DMS53 (cell line): ENCODE results near the gene EIF5AL1.
"Not testable (repeated sequence)": the region's sequence is repeated elsewhere in the genome, so short reads cannot be mapped to it uniquely, and the experiment has no call there.

Experiments used
- DNase-seq: peaks from one replicate; lab custom pipeline; 2025; lab: John Stamatoyannopoulos, UW

The EIF5AL1 gene

DNA sequence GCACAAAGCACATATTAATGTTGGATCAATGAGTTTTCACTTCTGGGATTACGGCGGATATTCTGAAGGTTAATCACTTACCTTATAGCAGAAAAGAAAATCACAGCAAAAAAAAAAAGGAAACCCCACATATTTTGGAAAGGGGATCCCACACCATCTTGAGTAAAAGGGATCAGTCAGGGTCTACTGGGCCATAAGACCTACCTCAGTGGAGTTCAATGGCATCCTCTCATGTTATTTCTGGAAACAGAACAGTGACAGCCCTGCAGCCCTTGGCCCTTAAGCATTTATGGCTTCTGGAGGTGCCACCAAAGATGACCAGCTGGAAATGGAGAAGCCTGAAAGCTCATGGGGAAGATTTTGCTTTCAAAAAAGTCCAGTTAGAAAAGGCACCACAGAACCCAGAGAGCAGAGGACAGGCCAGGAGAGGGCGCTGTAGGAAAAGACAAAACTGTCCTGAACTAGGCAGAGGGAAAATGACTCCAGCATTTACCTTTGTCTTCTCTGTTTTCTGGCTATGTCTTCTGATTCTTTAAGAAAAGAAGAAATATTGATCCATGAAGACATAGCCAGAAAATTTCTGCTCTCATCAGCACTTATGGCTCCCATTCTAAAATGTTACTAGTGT is 2.9 kb upstream of the EIF5AL1 start:
- not testable (repeated sequence) for DNase-seq

DNA sequence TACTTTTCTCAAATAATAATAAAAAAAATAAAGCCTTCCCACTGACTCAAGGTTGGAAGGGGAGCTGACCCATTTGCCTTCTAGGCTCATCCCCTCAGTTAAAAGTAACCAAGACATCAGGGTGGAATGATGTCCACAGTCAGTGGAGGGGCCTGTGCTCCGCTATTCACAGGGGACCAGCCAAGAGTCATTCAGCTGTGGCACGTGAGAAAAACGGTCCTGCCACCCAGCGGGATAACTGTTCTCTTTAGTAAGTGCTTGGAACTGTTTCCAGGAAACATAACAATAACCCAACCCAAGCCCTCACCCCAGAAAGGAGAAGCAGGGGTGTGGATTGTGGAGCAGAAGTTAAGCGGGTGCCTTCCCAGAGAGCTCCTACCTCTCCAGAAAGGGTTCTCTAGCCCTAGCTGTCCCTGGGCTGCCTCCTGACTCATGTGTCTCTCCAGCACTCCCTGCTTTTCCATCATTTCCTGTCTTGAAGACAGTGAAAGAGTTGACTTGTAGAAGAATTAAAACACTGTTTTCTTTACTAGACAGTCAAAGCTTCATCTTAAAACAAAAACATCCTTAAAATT is 2.3 kb upstream of the EIF5AL1 start:
- DNase-seq: not testable (repeated sequence)

DNA sequence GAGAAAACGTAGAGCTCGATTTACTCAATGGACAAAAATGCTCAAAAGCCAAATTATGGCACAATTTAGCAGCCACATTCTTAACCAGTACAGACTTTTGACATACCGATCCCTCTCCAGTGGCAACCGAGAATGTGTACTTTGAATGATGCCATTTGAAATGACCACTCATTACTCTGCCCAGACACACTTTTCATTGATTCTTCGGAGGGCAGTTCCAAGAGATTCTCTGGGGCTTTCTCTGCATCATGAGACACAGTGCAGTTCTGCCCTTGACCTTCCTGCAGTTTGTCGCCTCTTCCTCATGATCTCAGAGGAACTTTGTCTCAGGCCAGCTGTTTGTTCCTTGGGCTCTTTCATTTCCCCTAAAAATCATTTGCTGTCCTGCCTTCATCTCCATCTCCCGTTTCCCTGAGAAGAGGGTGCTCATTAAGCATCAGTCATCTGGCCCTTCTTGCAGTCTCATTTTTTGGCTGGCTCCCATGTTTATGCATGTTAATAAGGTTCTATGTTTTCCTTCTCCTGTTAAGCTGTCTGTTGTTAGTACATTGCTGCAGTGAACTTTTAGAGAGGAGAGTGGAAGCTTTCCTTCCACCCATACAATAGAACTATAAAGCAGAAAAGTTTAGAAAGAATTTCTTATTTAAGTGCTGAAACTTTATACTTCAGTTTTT is 4.3 kb downstream of the EIF5AL1 start:
- not testable (repeated sequence) for DNase-seq

DNA sequence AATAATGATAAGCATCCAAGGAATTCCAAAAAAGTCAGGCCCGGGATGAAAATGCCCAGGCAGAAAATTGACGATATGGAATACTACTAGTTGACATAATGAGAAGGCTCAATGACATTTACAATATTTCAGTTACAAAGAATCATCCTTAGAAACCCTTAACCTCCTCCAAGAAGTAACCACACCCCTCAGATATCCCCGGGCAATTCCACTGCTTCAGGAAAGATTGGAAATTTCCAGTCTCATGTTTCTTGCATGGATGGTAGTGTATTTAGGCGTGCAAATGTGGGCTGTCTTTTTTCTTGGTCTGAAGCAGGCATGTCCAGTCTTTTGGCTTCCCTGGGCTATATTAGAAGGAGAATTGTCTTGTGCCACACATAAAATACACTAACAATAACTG is 5.2 kb downstream of the EIF5AL1 start:
- DNase-seq: not testable (repeated sequence)

DNA sequence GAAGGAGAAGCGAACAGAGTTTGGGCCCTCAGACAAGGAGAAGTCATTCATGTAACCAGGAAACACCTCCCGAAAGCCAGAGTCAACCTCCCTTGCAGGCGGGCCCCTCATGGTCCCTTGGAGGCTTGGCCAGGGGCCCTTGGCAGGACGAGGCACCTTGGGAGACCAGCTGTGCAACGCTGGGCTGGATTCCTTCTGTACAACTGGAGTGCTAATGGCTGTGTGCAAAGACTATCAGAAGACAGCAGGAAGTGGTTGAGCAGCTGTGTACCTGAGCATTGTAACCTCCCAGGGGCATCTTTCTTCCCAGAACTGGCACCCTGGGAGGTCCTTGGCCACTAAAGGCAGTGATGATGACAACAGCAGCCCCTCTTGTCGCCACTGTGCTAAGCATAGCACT is 9.4 kb downstream of the EIF5AL1 start:
- DNase-seq: not testable (repeated sequence)

DNA sequence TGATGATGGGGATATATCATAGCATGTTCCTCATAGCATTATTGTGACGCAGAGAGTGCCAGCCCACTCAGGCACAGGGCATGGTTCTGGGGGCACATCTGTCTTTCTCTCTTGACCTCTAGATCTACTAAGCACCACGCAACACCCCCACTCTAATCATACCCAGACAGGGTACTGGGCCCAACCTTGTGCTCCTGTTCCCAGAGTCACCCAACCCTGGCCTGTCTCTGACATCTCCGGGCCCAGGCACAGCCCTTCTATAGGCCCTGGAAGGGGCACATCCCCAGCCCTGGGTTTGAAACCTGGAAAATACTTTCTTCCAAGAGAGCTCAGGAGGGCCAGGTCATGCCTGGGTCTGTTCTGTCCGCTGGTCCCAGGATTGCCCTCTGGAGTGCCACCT is 10.1 kb downstream of the EIF5AL1 start:
- not testable (repeated sequence) for DNase-seq

DNA sequence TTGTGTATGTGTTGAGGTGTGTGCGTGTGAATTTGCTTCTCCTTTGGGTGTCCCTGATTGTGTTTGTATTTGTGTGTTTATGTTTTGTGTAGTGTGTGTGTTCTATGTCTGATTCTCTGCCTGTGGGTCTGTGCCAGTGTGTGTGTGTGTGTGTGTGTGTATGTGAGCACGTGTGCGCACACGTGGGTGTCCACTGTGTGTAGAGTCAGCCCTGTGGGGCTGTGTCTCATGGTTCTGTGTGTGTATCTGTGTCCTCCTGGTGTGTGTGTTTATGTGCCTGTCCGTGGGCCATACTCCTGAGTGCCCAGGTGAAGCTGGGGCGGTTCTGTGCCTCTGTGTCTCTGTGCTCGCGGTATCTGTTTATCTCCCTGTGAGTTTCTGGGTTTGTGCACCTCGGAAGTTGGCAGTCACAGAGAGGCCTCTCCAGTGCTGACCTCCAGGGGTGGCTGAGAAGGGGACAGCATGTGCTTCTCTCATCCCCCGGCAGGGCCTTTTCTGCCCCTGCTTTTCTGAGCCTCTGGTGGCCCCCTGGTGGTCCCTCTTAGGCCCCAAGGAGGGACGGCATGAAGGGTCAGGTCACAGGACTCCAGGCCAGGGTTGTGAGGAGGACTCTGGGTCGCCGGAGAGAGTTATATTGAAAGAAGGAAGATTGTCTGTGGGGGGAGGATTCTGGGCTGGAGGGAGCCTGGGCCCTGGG is 11.0 kb downstream of the EIF5AL1 start:
- DNase-seq: not testable (repeated sequence)

DNA sequence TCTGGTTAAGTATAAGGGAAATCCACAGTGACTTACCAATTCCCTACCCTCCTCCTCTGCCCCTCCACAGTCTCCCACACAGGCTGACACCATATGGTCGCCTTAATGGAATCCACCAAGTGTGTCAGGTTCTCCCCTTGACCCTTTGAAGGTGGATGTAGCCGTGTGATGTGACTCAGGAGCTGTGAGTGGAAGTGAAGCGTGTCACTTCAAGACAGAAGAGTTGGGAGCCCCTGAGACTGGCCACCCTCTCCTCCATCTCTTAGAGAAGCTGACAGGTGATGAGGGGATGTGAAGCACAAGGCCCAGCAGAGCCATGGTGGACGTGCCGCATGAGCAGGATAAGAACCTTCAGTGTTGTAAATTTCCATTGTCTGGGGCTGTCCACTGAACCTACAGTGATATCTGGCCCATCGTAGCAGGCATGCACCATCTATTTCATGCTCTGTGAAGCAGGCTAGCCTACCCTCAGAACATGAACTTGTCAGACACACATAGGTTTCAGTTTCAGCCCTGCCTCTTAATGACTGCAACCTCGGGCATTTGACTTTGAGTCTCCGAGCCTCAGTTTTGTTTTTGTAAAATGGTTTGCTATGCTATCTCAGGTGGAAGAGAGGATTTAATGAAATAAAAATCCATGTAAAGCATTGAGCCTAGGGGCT is 12.8 kb downstream of the EIF5AL1 start:
- DNase-seq: not testable (repeated sequence)

DNA sequence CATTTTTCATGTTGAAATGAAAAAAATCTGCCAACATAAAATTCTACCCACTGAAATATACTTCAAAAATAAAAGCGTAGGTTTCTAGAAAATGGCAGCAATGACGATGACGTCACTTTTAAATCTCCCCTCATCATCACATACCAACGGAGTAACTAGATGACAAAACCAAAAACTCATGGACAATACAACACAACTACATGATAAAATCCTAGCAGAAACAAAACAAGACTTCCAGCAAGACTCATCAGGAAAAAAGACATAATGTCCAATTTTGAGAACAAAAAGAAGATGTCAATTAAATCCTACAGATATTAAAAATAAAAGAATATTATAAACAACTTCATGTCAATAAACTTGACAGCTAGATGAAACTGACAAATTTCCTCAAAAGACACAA is 15.9 kb downstream of the EIF5AL1 start:
- DNase-seq: not testable (repeated sequence)

DNA sequence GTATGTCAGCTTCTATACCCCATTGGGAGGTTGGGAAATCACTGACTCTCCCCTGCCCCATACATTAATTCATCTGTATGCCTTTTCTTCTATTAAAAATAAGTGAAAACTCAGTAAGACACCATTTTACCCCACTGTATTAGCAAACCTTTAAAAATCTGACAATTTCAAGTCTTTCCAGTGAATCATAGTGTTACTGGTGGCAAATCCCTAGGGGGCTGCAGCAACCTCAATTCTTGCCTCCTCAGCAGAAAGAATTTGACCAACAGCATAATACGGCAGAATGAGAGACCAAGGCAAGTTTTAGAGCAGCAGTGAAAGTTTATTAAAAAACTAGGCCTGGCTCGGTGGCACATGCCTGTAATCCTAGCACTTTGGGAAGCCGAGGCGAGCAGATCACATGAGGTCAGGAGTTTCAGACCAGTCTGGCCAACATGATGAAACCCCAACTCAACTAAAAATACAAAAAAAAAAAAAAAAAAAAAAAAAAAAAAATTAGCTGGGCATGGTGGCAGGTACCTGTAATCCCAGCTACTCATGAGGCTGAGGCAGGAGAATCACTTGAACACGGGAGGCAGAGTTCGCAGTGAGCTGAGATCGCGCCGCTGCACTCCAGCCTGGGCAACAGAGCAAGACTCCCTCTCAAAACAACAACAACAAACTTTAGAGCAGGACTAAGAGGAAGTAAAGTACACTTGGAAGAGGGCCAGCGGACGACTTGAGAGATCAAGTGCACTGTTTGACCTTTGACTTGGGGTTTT is 21.0 kb downstream of the EIF5AL1 start:
- DNase-seq: not testable (repeated sequence)

DNA sequence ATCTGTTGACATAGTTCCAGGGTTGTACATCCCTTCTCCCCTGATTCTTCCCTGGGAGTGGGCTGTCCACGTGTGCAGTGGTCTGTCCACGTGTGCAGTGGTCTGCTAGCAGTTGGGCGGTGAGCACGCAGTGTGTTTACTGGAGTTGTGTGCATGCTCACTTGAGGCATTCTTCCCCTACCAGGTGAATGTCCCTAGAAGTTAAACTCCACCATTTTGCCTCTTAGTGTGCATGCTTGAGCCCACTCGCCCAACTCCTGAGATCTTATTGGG is 21.5 kb downstream of the EIF5AL1 start:
- not testable (repeated sequence) for DNase-seq

DNA sequence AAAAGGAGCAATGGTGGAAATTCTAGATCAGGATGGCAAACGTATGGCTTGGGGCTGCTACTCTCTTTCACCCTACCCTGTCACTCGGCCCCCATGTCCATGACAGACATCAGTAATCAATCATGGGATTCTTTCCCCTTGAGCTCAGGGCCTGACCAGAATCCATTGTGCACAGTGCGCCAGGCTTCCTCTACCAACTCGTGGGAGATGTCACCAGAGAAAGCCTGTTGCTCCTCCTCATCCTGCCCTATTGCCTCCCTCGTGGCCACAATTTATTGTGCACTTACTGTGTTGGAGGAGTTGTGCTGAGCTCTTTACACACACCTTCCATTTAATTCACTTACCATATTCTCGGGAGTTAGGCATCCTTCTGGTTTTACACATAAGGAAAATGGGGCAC is 26.0 kb downstream of the EIF5AL1 start:
- DNase-seq: not testable (repeated sequence)

DNA sequence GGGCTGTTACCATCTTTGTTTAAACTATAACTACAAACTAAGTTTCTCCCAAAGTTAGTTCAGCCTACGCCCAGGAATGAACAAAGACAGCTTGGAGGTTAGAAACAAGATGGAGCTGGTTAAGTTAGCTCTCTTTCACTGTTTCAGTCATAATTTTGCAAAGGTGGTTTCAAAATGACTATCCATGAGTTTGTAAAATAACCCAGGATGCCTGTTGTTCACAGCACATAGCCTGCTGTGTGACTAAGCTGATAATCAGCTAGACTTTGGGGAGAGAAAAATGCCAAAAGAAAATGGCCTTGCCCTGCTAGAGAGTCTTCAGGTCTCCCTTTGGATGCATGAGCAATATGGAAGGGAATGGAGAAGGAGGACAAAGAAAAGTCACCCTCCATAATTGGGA is 28.6 kb downstream of the EIF5AL1 start:
- not testable (repeated sequence) for DNase-seq

DNA sequence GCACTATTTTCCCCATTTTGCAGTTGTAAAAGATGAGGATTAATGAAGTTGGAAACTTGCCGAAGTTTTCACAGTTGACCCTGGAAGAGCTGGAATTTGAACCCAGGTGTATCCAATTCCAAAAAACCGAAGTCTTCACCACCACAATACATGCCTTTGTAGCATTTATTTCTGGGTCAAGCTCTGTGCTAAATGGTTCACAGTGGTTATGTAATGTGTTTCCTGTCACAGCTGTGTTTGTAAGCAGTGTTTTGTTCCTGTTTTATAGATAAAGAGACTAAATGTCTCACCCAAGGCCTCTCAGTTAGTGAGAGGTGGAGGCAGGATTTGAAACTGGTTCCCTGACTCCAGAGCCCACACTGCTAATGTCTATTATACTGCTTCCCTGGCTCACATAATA is 30.3 kb downstream of the EIF5AL1 start:
- no peak for DNase-seq

DNA sequence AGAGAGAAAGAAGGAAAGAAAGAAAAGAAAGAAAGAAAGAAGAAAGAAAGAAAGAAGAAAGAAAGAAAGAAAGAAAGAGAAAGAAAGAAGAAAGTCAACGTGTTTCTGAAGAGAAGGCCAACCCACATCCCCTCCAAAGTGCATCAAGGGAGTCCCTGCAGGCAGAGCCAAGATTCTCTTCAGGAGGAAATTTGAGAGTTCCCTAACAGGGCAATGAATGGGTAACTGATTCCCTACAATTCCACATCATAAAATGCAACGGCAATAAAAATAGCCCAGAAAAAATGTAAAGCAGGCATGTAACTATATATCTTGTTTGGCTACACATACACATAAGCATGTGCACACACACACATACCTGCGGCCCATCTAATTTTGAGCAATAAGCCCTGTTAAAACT is 32.1 kb downstream of the EIF5AL1 start:
- not testable (repeated sequence) for DNase-seq

DNA sequence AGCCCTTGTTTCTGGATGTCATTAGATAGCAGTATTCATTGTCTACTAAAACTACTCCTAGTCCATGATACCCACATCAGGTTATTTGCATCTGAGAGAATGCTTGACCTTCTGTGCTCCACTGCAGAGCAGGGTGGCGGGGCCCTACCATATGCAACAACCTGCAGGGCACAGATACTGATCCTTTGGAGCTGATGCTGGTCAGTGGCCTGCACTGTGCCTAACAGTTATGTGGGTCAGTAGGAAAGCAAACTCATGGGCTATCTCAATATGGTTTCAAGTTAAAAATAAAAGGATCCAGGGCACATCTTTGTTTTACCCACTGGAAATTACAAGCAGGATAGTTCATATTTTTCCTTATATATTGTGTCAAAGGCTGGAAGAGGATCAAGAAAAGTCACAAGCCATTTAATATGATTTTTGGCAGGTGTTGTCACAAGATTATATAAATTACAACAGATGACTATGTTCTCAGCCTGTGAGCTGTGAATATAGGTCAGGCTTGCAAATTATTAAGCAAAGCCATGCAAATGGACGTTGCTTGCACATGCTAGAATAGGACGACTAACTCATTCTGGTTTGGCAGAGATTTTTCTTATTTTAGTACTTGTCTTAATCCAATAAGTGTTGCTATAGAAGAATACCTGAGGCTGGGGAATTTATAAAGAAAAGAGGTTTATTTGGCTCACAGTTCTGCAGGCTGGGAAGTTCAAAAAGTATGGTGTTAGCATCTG is 32.8 kb downstream of the EIF5AL1 start:
- not testable (repeated sequence) for DNase-seq

DNA sequence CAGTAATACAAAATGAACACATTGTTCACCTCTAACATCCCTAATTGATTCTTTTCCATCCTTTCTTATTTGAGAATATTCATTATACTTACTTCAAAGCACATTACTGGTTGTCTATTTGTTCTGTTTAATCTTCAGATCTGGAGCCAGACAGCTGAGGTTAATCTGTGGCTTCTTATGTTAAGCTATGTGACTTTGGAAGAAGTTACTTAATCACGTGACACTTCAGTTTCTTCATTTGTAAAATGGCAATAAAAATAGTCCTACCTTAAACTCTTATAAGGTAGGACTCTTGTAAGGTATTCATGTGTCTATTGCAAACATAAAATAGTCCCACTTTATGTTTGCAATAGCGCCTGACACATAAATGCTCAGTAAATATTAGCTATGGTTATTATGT is 34.8 kb downstream of the EIF5AL1 start:
- DNase-seq: peak; percentile 78

DNA sequence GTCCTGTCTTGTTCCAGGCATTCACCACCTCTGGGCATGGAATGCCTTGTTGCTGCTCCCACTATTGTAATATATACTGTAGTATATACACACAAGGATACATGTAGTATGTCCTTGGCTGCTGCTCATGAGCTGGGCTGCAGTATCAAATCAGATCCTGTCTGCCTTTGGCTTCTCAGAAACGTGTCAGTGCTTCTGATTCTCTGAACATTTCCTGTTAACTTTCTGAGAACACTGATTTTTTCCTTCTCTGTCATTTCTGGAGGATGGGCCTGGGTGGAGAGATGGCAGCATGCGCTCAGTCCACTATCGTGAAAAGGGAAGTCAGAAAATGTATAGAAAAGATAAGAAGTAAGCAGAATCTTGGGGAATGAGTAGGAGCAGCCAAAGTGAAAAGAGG is 35.6 kb downstream of the EIF5AL1 start:
- DNase-seq: no peak

DNA sequence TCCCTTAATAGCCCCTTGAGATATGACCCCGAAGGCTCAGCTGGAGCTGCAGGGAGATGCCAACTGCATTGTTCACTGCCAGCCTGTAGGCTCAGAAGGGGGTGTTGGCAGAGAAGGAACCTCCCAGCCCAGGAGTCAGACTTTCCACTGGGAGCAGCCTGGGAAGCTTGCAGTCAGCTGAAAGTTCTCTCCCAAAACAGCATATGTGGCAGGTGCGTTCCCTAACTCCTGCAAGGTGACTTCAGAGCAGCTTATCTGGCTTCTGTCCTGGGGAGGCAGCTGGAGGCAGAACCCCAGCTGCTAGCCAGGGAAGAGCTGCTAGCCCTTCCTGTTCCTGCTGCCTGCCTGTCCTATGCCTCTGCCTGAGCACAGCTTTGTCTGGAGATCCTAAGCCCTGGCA is 39.8 kb downstream of the EIF5AL1 start:
- peak; percentile 30 for DNase-seq

DNA sequence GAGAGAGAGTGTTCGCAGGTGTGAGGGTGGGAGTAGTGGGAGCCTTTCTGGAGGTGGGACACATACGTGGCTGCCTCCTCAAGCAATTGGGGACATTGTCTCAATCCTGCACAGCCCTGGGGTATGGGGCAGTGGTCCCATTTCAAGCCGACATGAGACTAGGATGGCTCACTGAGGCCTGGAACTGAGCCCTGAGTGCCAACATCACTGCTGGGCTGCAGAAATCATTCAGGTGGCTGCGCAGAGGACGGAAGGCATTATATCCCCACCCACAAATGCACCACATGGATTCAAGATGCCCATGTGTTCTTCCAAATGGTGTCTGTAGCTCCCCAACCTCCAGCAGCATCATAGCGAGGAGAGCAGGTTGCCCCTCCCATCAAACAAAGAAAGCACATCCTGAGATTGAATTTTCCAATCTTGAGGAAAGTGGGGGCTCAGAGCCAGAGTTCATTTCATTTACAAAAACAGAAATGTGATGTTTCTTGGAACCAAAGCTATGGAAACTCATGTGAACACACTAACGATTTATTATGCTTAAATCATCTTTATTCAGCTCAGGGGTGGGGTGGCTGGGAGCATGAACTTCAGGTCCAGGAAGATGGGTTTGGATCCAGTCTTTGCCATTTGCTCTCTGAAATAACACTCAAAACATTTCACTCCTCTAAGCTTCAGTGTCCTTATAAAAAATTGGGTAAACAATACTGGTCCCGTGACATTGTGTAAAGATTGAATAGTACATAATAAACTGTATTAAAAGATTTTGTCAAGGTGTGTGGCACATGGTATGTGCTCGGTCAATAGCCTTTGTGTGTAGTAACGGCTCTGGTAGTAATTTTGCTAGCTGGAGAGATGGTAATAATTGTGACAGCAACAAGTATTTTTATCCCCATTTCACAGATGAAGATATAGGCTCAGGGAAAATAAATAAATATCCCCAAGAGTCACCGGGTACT is 43.3 kb downstream of the EIF5AL1 start:
- DNase-seq: no peak
